CD4-positive, alpha-beta T cell treated with Interleukin-6 for 4 hours (primary cell): ENCODE measurements around the gene PROM2.

Experiments
- DNase-seq: peaks from one replicate; pipeline ENCODE4 v3.0.0-alpha.2; 2020; ENCODE audit warnings: mixed read lengths

The PROM2 gene

DNA sequence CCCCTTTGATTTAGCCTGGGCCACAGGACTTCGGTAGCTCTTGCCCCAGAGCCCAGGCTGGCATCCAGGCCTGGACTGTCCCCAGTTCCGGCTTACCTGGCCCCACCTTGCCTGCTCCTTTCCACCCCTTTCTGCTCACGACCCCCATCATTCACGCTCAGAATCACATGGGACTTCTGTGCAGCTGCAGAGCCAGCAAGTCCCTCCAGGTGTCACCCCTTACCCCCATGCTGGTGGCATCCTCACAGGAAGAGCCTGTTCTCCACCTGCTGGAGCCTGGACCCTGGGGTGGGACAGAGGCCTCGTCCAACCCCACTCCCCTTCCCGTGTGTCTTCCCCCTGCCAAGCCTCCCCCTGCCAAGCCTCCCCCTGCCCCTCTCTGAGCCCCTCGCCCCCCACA, 15.0 kb downstream of the PROM2 start:
- DNase-seq = no peak

DNA sequence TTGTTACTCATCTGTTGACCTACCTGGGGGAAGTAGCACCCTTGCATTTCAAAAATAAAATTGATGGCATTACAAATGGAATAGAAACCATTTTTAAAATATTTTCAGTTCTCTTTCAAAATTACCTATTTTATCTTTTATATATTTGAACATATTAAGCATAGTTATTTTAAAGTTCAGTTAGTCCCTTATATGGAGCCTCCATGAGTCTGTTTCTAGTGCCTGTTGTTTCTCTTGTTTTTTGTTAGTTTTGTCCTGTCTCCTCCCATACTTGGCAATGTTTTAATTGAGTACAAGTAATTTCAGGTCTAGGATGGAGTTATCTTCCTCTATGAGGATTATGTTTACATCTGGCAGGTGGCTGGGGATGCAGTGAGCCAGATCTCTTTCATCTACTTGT, 17.0 kb downstream of the PROM2 start:
- no peak for DNase-seq

DNA sequence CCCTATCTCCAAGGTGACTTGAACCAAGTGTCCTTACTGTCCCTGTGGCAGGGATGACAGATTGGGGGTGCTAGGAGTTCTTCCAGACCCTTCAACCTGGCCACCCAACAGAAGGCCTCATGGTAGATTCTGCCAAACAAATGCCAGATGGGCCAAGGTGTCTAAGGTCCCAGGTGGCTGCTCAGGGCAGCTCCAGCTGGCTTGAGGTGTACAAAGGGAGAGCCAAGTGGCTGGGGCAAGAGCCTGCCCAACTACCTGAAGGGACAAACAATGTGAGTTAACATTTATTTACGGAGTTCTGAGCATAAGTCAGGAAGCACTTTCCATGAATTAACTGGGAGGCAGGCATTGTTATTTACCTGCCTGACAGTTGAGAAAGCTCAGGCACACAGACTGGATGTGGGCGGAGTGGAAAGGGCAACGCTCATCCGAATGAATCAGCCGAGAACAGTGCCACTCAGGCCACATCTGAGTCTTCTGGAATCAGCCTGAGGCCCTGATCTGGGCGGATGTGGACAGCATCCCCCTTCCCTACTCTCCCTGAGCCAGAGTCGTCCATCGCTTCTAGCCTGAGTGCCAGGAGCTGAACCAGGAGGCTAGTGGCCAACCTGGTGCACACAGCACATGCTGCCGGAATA, 18.5 kb downstream of the PROM2 start:
- DNase-seq = no peak

DNA sequence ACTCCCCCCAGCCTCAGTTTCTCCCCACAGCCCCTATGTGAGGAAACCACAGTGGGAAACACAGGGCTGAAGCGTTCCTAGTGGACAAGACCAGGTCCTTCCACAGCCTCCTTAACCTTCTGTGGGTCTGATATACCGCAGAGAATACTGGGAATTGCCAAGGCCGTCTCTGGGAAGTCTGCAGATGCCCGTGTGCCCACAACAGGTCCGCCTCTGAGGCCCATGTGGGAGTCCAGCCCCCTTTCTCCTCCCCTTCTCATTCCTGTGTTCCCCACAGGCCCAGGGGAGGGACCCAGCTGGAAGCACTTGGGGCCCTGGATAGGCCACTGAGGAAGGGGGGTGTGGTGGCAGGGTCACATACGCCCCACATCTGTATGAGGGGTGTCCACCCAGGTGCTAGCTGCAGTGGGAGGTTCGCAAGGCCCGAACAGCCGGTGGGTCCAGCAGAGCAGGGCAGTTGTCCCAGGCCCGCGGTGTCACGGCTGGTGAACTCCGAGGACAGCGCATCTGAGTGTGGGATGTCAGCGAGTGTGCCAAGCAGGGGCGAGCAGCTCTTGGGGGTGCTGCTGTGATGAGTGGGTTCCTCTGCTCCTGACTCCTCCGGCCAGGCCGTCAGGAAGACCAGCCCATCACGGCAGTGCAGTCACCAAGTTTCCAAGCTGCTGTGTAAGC, 20.5 kb downstream of the PROM2 start:
- DNase-seq = no peak

DNA sequence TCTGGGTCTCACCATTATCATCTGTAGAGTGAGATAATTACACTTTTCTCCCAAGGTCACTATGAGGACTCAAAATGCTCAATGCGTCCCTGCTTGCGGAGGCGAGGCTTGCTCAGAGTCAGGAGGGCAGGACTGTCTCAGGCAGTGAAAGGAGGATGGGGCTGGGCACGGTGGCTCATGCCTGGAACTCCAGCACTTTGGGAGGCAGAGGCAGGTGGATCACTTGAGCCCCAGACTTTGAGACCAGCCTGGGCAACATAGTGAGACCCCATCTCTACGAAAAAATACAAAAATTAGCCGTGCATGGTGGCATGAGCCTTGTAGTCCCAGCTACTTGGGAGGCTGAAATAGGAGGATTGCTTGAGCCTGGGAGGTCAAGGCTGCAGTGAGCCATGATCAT, 21.1 kb downstream of the PROM2 start:
- DNase-seq = no peak

DNA sequence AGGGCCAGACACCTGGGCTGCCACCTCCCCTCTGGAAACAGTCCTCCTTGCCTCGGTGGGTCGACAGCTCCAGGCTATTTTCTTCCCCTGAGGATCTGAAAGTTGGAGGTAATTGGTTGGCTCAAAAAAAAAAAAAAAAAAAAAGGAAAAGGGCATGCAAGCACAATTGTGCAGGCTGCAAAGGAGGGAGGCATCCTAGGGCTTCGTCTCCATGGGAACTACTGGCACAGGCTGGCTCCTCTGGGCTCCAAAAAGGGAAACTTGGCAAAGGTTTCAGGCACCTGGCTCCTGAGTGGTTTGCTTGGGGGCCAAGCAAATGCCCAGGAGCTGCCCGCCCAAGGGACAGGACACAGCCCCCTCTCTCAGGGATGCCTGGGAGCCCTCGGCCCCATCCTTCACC, 21.8 kb downstream of the PROM2 start:
- DNase-seq = no peak

DNA sequence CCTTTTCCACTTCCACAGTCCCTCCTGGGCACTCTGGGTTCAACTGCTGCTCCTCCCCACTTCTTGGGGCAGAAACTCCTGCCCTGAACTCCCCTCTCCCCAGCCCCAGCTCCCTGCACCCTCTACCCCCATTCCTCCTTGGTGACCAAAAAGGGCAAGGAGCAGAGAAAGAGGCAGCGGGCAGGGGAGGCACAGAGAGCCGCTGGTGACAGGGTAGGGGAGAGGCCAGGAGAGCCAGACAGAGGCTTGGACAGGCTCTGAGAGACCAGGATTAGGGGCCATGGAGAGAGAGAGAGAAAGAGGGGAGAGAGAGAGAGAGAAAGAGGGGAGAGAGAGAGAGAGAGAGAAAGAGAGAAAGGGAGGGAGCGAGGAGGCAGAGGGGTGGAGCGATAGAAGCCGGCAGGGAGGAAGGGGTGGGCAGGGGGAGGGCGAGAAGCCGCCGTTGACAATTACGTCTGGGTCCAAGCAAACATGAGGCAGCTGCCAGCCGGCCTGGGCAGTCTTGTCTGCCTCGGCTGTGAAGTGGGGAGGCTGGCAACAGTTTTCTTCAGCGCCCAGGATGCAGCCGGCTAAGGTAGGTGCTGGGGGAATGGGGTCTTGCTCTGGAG, 22.7 kb downstream of the PROM2 start, which contains the start of gene KCNIP3:
KCNIP3 (plus strand) TSS at position 468 of the 608 bp plus-strand sequence; CDS start at position 560, 92 bp downstream.
- DNase-seq = no peak

DNA sequence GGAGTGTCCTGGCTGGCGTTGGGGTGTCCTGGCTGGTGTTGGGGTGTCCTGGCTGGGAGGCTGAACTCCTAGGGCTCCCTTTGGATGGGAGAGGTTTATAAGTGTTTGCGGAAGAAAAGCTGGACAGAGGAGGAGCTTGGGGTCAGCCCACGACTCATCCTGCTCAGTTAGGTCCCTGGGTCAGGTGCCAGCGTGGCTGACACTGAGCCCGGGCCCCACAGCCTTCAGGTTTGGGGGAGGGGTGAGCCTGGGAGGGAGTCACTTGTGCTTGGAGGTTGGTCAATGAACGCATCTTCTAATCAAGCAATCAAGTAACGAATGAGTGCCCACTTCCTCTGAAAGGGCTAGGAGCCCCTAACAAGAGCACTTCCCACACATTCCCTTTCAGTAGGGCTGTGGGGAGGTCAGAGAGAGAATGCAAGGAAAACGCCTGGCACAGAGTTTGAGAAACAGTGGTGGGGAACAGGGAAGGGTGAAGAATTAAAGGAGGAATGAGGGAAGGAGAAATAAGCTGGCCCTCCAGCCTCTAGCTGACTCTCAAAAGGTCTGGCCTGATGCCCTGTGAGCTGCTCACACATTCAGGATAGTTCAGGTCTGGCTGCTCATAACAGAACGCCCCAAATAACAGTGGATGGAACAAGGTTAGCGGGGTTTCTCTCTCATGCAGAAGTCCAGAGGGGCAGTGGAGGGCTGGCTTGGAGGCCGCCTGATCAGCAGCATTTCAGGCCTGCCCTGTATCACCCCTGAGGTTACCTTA, 23.6 kb downstream of the PROM2 start:
- no peak for DNase-seq

DNA sequence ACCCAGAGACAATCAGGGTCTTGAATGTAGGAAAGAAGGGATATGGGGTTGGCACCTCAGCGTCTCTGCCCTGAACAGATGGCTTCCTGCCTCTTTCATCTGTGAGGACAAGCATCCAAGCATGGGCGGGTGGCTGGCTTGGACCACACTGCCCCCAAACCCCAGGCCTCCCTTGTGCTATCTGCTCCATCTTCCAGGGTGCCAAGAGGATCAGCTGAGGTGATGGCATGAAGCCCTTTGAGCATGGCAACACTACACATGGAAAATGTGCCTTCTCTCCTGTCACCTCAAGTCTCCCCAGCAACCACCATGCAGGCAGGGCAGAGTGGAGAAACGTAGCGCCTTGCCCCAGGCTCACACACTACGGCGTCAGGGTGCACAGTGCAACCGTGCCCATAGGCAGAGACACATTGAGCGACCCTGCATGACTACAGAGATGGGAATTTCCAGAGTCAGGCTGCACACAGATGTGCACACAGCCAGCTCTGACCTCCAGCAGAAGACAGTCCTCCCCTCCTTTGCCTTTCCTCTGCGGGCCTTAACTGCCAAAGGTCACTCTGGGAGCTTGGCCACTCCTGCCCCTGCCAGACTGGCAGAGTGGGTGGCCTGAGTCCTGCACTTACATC, 24.4 kb downstream of the PROM2 start:
- no peak for DNase-seq

DNA sequence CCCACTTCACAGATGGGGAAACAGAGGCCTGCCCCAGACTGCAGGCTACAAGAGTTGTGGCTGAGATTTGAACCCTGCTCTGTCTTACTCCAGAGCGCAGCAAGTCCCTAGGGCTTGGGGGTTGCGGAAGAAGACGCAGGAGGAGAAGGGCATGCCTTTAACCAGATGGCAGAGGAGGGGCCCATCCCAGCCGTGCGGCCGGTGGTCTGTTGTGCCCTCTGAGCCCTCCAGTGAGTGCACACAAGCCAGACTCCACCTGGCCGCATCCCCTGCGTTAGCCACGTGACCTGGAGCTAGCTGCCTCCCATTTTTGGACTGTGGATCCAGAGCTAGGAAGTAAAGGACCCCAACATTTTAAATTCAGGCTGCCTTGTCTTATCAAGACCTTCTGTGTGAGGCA, 25.7 kb downstream of the PROM2 start:
- DNase-seq = no peak

DNA sequence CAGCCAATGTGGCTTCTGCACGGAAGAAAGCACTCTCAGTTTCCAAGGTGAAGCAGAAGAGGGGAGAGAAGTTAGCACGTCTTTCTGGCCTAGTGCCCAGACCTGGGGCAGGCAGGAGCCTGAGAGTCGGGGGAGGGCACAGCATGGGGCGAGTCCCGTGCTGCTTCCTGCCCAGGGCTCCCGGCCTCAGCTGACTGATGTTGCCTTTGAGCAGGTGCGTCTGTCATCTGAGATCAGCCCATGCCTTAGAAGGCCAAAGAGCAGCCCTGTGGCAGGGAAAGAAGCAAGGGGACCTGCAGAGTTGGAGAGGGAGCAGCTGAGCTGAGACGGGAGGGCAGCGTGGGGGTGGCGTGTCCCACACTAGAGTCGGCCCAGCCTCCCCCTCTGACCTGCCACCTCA, 26.2 kb downstream of the PROM2 start:
- DNase-seq = no peak

DNA sequence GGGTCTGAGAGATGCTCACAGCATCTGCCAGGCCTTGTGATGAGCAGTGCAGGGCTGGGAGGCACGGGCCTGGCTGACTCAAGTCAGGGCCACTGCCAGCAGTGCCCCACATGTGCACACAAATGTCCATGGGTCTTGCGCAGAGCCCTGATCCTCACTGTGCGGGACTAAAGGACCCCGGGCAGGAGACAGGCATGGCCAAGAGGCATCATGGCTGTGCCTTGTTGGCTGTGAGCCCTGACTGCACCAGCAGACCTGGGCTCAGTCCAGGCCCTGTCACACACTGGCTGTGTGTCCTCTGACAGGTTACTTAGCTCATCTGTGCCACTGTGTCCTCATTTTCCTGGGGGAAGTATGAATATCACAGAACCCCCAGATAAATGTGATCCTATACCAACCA, 26.9 kb downstream of the PROM2 start:
- no peak for DNase-seq

DNA sequence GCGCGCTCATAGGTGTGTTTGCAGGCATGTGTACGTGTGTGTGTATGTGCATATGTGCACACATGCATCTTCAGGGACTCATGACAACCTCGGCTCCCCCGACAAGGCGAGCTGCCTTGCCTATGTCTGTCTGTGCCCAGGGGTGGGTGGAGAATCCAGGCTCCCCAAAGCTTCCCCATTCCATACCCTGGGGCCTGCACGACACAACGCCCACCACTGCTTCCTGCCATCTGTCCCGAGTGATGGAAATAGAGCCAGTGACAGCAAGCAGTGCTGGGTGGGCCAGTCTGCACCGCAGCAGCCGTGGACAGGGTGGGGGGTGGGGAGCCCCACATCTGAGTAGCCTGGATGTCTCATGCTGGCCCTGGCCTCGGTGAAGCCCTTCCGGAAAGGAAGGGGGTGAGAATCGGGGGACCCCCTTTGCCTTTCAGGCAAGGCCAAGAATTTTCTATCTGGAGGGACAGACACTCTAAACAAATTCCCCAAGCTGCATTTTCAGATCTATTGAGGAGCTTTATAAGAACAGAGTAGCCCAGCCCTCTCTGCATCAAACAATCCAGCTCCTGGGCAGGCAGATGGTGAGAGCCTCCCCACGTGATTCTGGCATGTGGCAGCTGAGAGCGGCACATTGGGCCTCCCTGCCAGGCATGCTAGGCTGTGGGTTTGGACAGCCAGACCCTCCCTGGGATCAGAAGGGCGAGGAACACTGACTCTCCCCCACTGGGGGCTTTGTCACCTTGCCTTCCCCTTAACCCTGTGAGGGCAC, 27.8 kb downstream of the PROM2 start:
- no peak for DNase-seq

DNA sequence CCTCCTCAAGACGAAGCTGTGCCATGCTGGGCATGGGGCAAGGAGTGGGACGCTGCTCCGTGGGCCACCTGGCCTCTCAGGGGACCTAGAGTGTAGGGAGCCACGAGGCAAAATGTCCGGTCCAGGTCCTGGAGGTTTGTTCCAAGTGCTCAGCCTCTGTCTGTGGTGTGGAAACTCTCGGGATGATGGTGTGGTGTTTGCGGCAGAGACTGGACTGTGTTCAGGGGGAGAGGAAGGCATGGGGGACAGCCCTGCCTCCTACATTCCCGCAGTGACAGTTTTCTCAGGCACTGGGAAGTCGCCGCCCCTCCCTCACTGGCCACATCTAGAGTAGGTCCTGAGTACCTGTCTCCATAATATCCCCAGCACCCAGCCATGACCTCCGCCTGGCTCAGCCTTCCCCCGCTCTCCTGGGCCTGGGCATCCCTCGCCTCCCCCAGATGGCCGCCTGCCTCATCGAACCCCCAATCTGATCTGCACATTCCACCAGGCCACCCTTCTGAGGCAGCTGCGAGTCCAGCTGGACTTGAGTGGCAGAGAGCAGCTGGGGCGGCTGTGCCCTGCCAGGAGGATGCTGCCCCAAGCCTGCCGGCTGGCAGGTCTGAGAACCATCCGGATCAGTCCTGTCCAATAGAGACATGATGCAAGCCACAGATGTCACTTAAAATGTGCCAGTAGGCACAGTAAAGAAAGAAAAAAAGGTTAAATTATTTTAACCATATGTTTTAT, 29.1 kb downstream of the PROM2 start:
- DNase-seq = no peak

DNA sequence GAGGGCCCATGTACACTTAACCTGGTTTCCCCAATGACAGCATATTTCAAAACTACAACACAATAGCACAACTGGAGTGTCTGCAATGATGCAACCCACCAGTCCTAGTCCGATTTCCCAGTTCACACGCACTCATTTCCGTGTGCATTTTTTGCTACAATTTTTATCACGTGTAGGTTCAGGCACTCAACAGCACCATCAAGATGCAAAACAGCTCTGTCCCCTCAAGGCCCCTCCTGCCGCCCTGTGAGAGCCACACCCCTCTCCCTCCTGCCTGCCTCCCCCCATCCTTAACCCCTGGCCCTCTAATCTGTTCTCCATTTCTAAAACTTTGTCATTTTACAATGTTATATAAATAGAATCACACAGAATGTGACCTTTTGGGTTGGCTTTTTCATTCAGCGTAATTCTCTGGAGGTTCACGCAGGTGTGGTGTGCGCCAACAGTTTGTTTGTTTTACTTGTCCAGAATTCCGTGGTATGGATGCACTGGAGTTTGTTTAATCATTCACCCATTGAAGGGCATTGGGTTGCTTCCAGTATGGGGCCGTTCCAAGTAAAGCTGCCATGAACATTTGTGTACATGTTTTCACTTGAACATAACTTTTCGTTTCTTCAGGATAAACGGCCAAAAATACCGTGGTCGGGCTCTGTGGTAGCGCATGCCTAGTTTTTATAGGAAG, 31.3 kb downstream of the PROM2 start:
- DNase-seq = no peak

DNA sequence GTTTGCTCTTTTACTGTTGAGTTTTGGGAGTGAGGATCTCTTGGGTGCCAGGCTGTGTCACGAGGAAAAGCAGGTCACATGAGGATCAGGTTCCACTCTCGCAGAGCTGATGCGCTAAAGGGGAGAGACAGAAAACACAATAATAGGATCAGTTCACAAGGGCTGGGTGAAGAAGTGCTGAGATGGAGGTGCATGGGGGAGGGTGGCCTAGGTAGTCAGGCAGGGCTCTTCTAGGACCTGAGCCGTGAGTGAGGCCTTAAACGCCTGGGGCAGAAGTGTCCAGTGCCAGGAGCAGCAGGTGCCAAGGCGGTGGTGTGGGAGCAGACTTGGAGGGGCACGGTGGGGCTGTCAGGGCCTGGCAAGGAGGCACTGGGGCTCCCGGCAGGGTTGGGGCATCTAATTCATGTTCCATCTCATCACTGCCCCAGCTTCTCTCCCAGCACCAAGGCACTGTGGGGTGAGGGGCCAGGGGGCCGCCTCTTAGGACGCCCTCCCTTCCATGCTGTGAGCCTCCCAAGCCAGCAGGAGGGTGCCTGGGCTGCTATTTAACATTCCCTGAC, 32.2 kb downstream of the PROM2 start:
- DNase-seq = no peak

DNA sequence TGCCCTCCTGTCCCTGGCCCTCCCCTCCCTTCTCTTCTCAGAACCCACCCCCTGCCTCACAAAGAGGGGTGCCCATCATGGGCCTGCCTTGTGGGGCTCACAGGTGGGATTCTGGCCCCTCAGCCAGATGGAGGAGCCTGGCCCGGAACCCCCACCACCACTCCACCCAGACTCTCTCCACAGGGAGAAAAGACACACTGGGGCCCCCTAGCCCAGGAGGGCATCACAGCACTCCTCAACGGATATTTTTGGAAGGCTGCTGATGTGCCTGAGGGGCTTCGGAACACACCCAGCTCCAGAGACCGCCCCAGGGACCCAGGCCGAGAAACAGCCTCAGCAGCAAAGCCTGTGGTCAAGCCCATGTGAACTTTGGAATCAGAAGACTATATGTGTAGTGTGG, 32.8 kb downstream of the PROM2 start:
- no peak for DNase-seq

DNA sequence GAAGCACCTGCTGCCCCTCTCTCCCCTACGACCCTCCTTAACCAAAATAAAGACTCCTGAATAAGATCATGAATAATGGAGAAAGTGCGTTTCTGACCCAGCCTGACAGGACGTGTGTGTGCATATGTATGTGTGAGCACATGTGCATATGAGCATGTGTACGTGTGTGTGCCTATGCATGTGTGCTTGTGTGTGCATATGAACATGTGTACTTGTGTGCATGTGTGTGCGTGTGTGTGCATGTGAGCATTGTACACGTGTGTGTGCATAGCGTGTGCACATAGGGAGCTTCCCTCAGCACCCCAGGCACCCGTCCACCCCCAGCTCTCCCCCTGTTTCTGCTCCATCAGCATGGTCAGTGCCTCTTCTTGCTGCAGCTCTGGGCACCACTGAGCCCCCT, 33.6 kb downstream of the PROM2 start:
- DNase-seq = no peak

DNA sequence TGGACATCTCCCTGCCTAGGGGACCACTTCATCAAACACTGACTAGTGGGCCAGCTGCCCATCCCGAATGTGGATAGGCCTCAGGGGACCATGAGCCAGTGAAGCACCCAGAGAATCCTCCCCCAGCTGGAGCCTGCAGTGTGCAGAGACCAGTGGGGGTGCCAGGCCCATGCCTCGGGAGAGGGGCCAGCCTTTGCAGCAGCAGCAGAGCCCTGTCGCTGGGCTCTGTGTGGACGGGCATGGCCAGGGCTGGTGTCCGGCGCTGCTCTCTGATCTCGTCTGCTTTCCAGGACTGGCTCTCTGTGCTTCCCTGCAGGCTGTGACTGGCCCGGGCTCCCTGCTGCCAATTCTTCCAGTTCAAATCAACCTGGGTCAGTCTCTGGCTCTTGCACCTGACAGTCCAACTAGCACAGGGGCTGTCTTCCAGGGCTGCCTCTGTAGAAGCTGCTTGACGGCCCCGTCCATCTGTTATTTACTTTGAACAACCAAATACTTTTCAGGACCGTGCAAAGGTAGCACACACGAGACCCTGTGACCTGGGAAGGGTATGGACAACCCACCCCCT, 34.3 kb downstream of the PROM2 start:
- no peak for DNase-seq

DNA sequence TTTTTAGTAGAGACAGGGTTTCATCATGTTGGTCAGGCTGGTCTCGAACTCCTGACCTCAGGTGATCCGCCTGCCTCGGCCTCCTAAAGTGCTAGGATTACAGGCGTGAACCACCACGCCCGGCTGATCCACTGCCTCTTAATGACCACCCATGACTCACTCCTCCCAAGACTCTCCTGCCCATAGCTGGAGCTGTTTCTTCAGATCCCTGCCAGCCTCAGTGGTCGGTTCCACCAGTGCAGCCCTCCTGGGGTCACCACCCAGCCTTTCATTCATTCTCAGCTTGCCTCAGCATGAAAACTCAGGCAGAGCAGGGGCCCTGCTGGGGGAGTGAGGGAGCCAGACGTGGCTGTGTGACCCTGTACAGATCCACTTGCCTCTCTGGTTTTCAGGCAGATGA, 35.4 kb downstream of the PROM2 start:
- no peak for DNase-seq
